PC-3 (cell line): ENCODE results near the gene TGIF1.

ENCODE experiments used
- EZH2phosphoT487 ChIP-seq: fragments of 300-600 bp; sonication (generic); IDR thresholded peaks from 2 replicates; pipeline ENCODE4 v1.6.1; 2018; ENCODE audit warnings: mild to moderate bottlenecking, antibody characterized with exemption, low read length, borderline replicate concordance
- TF ChIP-seq, protein P1 (sequence below): fragments of 300-600 bp; sonication (generic); conservative IDR thresholded peaks from 2 replicates; pipeline ENCODE4 v1.5.1; 2017; ENCODE audit warnings: antibody characterized with exemption, low read depth, mild to moderate bottlenecking, low read length

DNA sequence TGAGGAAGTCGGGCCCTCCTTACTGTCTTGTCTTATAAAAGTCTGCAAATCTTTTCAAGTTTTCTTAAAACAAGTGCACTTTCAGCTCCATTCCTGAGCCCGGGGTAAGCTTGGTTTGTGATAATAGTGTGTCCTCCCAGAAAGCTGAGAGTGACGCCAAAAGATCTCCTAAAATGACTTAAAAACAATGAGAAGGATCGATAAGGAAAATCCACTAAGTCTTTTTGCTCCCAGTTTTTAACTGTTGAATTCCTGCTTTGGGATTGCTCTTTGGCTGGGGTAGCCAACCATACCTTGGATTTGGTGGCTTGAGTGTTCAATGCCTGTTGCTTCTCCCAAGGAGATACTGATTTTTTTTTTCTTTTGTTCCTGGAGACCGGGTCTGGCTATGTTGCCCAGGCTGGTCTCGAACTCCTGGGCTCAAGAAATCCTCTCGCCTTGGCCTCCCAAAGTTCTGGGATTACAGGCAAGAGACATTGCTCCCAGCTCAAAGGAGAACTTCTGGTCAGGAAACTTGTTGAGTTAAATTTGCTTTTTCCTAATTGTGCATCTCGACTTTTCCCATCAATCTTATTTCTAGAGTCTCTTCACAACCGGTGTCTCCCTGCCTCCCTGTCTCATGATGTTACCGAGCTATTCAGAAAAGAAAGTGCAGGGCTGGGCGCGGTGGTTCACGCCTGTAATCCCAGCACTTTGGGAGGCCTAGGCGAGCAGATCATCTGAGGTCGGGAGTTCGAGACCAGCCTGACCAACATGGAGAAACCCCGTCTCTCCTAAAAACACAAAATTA is 3.0 kb downstream of the TGIF1 start:
- no peak for TF ChIP-seq EZH2phosphoT487
- TF ChIP-seq, protein P1, sequence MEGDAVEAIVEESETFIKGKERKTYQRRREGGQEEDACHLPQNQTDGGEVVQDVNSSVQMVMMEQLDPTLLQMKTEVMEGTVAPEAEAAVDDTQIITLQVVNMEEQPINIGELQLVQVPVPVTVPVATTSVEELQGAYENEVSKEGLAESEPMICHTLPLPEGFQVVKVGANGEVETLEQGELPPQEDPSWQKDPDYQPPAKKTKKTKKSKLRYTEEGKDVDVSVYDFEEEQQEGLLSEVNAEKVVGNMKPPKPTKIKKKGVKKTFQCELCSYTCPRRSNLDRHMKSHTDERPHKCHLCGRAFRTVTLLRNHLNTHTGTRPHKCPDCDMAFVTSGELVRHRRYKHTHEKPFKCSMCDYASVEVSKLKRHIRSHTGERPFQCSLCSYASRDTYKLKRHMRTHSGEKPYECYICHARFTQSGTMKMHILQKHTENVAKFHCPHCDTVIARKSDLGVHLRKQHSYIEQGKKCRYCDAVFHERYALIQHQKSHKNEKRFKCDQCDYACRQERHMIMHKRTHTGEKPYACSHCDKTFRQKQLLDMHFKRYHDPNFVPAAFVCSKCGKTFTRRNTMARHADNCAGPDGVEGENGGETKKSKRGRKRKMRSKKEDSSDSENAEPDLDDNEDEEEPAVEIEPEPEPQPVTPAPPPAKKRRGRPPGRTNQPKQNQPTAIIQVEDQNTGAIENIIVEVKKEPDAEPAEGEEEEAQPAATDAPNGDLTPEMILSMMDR: no peak
